Measurements from ENCODE around the gene SDE2.

GRCh38 chr1:225962440-225962975 lies 36.6 kb downstream of the SDE2 start:
- peak; percentile 75 for TF ChIP-seq CTCF (IDR thresholded peaks at IDR 0.05)
- no peak for TF ChIP-seq EZH2 (IDR thresholded peaks at IDR 0.05; ENCODE audit: borderline replicate concordance, insufficient read depth, low read depth, low read length, poor library complexity, severe bottlenecking)

All from B cell (primary cell).